K562 (cell line): Measurements from ENCODE around the gene TMEM181. TPM values are rescaled to one million over a fixed set of nuclear protein-coding genes. Genes with fewer than 3 reads are reported as not detected.

ENCODE experiments used
- ATAC-seq: fragments of 200-7000 bp; cut with Tn5 transposase; 3 replicates; pipeline ENCODE4 v1.9.1; 2020; ENCODE audit warnings: moderate library complexity
- BruUV-seq: library from RNA; stranded (reverse); fragments of 400-500 nt; replicated peaks from 2 replicates; lab custom pipeline; 2021; lab: Mats Ljungman, UMichigan
- CTCF ChIA-PET: fragments of 300-600 bp; formaldehyde crosslinking; extraction: SDS; loops from one replicate; lab custom pipeline; 2021; ENCODE audit warnings: low intra/inter-chr PET ratio; lab: Yijun Ruan, JAX
- POLR2A ChIA-PET: fragments of 300-600, 350-650 bp; sonication (Branson Sonifier 250); formaldehyde crosslinking; extraction: SDS; loops from one replicate; lab custom pipeline; 2021; ENCODE audit warnings: antibody characterized with exemption, inconsistent platforms; lab: Yijun Ruan, JAX
- DNase-seq, 4 experiments: peaks; one replicate each; pipeline versions ENCODE4 v3.0.0 to v3.0.0-alpha.2; 2011 to 2018; ENCODE audit warnings: low spot score in 3 of 4, mixed read lengths in 3 of 4; ENCODE audit errors: extremely low read depth in 1 of 4
- FAIRE-seq: peaks from 2 replicates; lab custom pipeline; 2011; peaks lifted over from hg19 to GRCh38; lab: Jason Lieb, UNC
- H2AFZ ChIP-seq: 2 replicates; pipeline ENCODE4 v1.6.0; 2011; ENCODE audit warnings: low read depth, low read length, control low read depth, inconsistent platforms
- H3K27ac ChIP-seq: fragments of 200-600 bp; 3 replicates; pipeline ENCODE4 v1.8.0; 2011; ENCODE audit warnings: low read depth, mild to moderate bottlenecking, control low read depth, inconsistent platforms, low read length, moderate library complexity, mixed read lengths; ENCODE audit errors: extremely low read depth
- H3K27me3 ChIP-seq, 2 experiments: fragments of 300-600 bp in 1 of 2; 2 replicates in 1 of 2; 3 replicates in 1 of 2; pipeline versions ENCODE4 v1.6.0 to v1.8.0; 2011; ENCODE audit warnings: inconsistent platforms in 2 of 2, low read length in 2 of 2, mild to moderate bottlenecking in 1 of 2, mixed read lengths in 1 of 2, moderate library complexity in 1 of 2; ENCODE audit not compliant: control insufficient read depth in 2 of 2, insufficient read depth in 2 of 2
- H3K36me3 ChIP-seq: fragments of 300-600 bp; 3 replicates; pipeline ENCODE4 v1.8.0; 2011; ENCODE audit warnings: mild to moderate bottlenecking, low read length, inconsistent platforms; ENCODE audit not compliant: control insufficient read depth, insufficient read depth
- H3K4me1 ChIP-seq, 2 experiments: fragments of 200-600 bp in 1 of 2; replicated peaks in 1 of 2; 2 replicates in 1 of 2; 3 replicates in 1 of 2; pipeline versions ENCODE4 v1.5.1 to v1.8.0; 2011; ENCODE audit warnings: inconsistent platforms in 2 of 2, low read length in 2 of 2, mild to moderate bottlenecking in 1 of 2, mixed read lengths in 1 of 2, moderate library complexity in 1 of 2; ENCODE audit not compliant: control insufficient read depth in 2 of 2, insufficient read depth in 2 of 2
- H3K4me2 ChIP-seq: 2 replicates; pipeline ENCODE4 v1.6.1; 2011; ENCODE audit warnings: low read length, control low read depth, inconsistent platforms, mixed read lengths; ENCODE audit not compliant: insufficient read depth
- H3K4me3 ChIP-seq: fragments of 200-600 bp; sonication (generic), shearing (Covaris generic); 2 replicates; pipeline ENCODE4 v1.5.1; 2016; ENCODE audit warnings: control low read depth, inconsistent platforms
- H3K79me2 ChIP-seq: fragments of 200-600 bp; 3 replicates; pipeline ENCODE4 v1.8.0; 2011; ENCODE audit warnings: low read length, inconsistent platforms; ENCODE audit not compliant: control insufficient read depth, insufficient read depth
- H3K9ac ChIP-seq, 2 experiments: 2 replicates each; pipeline versions ENCODE4 v1.6.0 to v1.6.1; 2011; ENCODE audit warnings: low read depth in 2 of 2, low read length in 2 of 2, control low read depth in 1 of 2, inconsistent platforms in 1 of 2, mild to moderate bottlenecking in 1 of 2, mixed read lengths in 1 of 2; ENCODE audit not compliant: insufficient read depth in 1 of 2
- H3K9me1 ChIP-seq: one replicate; pipeline ENCODE4 v1.6.0; 2011; ENCODE audit warnings: inconsistent platforms, mild to moderate bottlenecking, low read length, moderate library complexity; ENCODE audit not compliant: control insufficient read depth, insufficient read depth
- H3K9me3 ChIP-seq: replicated peaks from 2 replicates; pipeline ENCODE4 v1.5.1; 2011; ENCODE audit warnings: low read depth, low read length, inconsistent platforms; ENCODE audit not compliant: control insufficient read depth, insufficient read depth
- H4K20me1 ChIP-seq: replicated peaks from 2 replicates; pipeline ENCODE4 v1.6.1; 2011; ENCODE audit warnings: low read length, inconsistent platforms, mixed read lengths; ENCODE audit not compliant: control insufficient read depth, insufficient read depth
- DIDO1 ChIP-seq: fragments of 450-650 bp; IDR thresholded peaks from 2 replicates; pipeline ENCODE4 v1.6.1; 2016; ENCODE audit warnings: low read depth, missing biosample characterization, missing genetic modification characterization
- E2F8 ChIP-seq: fragments of 450-650 bp; IDR thresholded peaks from 2 replicates; pipeline ENCODE4 v1.7.1; 2018; ENCODE audit warnings: mild to moderate bottlenecking, low read depth; ENCODE audit not compliant: partially characterized antibody
- HMGXB4 ChIP-seq: sonication (generic); formaldehyde crosslinking; IDR thresholded peaks from 2 replicates; pipeline ENCODE4 v1.8.1; 2023; ENCODE audit warnings: mild to moderate bottlenecking, missing genetic modification reagents
- SETDB1 ChIP-seq: IDR thresholded peaks from one replicate; pipeline ENCODE4 v1.6.1; 2012; ENCODE audit warnings: low read length, control low read depth, inconsistent platforms
- USF2 ChIP-seq: sonication (generic); formaldehyde crosslinking; IDR thresholded peaks from 2 replicates; pipeline ENCODE4 v1.5.0; 2020; ENCODE audit warnings: missing genetic modification reagents
- ZFP91 ChIP-seq: sonication (generic); formaldehyde crosslinking; IDR thresholded peaks from 2 replicates; pipeline ENCODE4 v1.8.0; 2022; ENCODE audit warnings: mild to moderate bottlenecking, missing genetic modification reagents
- ZNF24 ChIP-seq: fragments of 450-650 bp; IDR thresholded peaks from 2 replicates; pipeline ENCODE4 v1.6.1; 2016
- WGBS: fragments of 100-300 bp; shearing (Covaris generic); methylation state at CpG from one replicate; pipeline ENCODE4 v1.1.6; 2016; ENCODE audit warnings: low coverage, mixed read lengths; ENCODE audit not compliant: insufficient coverage; ENCODE audit errors: missing lambda C conversion rate; 5-methylcytosine and 5-hydroxymethylcytosine counted together
- in situ Hi-C: fragments of 300-500 bp; cut with MboI; formaldehyde crosslinking; loops from 4 replicates; pipeline ENCODE4 v1.15.0; 2018; ENCODE audit warnings: inconsistent platforms, mixed read lengths
- intact Hi-C: fragments of 100-400 bp; cut with micrococcal nuclease; formaldehyde crosslinking; loops from 2 replicates; pipeline ENCODE4 v1.14.2; 2022
- polyA plus RNA-seq, 8 experiments: library from polyadenylated mRNA; depleted of rRNA in 4 of 8; stranded (reverse) in 5 of 8; unstranded in 3 of 8; fragments of >200 nt; fragmentation: Nextera tagmentation in 2 of 8; fragmentation: Illumina TruSeq in 1 of 8; extraction: Ambion mirVana in 2 of 8; extraction: Trizol in 1 of 8; gene quantifications; 2 replicates each; pipeline versions ENCODE4 v1.2.1 to v1.2.3, GENCODE V29; 2011 to 2014; ENCODE audit warnings: inconsistent platforms in 1 of 8, missing spikeins in 1 of 8
- total RNA-seq, 7 experiments: library from RNA; depleted of rRNA in 6 of 7; stranded (reverse); fragments of >200 nt in 6 of 7; fragmentation: Illumina TruSeq in 2 of 7; extraction: Trizol in 2 of 7; gene quantifications; 2 replicates each; pipeline versions ENCODE4 v1.2.1 to v1.2.3, GENCODE V29; 2011 to 2021; ENCODE audit warnings: low replicate concordance in 1 of 7
- TF ChIP-seq, protein P1 (sequence below): fragments of 250-450 bp; sonication (Bioruptor Pico); IDR thresholded peaks from 2 replicates; pipeline ENCODE4 v1.8.0; 2022; ENCODE audit warnings: moderate library complexity, mild to moderate bottlenecking, inconsistent platforms

Gene TMEM181
- total and polyA plus RNA-seq, 9 of the 15 experiments (the other 6 are each of a cell fraction or from before 2014, with no cell fraction given) = 5.6 to 27.2 (median 19.9) TPM

- TF ChIP-seq E2F8 (no peak), ZNF24 (no peak)
- TF ChIP-seq, all 486 proteins: peak for 0
Observed at GRCh38 chr6:158640519-158640918, 80.6 kb downstream of the TMEM181 start (continued).

DNA sequence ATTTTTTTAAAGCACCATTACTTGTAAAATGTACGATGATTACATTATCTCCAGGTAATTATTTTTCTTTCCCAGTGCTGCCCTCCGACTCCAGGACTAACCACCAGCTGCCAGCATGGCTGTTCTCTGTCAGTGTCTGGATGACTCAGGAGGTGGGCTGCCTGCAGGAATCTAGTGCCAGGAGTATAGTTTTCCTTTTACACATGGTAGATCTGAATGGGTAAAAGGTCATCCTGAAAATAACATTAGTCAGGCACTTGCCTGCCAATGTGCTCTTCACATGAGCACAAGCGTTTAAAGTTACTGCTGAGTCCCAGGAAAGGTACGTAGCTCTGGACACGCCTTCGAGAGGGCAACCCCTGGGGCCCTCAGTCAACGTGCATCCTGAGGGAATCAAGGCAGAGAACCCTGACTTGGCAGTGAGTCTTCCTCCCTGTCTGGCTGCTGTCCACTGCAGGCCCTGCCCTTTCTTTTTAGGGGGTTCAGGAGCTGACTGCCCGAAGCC, 82.3 kb downstream of the TMEM181 start:
- no peaks in the 10 kb centered on the region for H3K9me3 ChIP-seq
- peaks cover 44% of the 10 kb centered on the region for H3K79me2 ChIP-seq
- H3K9ac ChIP-seq = peak overlapping the region in 1 of 2 experiments; percentile 49; a peak in 1 of 4 replicates
- no peak overlapping the region for H2AFZ ChIP-seq
- BruUV-seq = no TSS peak
- ChIA-PET POLR2A (no interaction called here), CTCF (no interaction called here)
- H3K36me3 ChIP-seq = peaks cover 38% of the 10 kb centered on the region
- H3K9me1 ChIP-seq = no peaks in the 10 kb centered on the region
- in situ Hi-C loops (no loop called here), intact Hi-C loops (no loop called here)
- DNase-seq = no peak
- peaks cover 9% of the 10 kb centered on the region; the same call in 1 of the 2 replicates for H4K20me1 ChIP-seq
- 91% methylated on average over 8 of the region's 8 CpGs for WGBS
- no peak overlapping the region for H3K4me3 ChIP-seq
- H3K4me2 ChIP-seq = no peak overlapping the region
- no peak for ATAC-seq
- peaks cover 6 to 8% of the 10 kb centered on the region in 2 experiments; a peak in 3 of 5 replicates for H3K27me3 ChIP-seq
- FAIRE-seq = no peak
- no peak overlapping the region for H3K27ac ChIP-seq
- H3K4me1 ChIP-seq = peaks cover 18 to 20% of the 10 kb centered on the region in 2 experiments; a peak in 4 of 5 replicates
- TF ChIP-seq DIDO1 (tag) = no peak
- no peak for TF ChIP-seq SETDB1
- no peak for TF ChIP-seq ZFP91
- TF ChIP-seq, protein P1, sequence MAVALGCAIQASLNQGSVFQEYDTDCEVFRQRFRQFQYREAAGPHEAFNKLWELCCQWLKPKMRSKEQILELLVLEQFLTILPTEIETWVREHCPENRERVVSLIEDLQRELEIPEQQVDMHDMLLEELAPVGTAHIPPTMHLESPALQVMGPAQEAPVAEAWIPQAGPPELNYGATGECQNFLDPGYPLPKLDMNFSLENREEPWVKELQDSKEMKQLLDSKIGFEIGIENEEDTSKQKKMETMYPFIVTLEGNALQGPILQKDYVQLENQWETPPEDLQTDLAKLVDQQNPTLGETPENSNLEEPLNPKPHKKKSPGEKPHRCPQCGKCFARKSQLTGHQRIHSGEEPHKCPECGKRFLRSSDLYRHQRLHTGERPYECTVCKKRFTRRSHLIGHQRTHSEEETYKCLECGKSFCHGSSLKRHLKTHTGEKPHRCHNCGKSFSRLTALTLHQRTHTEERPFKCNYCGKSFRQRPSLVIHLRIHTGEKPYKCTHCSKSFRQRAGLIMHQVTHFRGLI (CRISPR knock-in tag) = no peak
- TF ChIP-seq HMGXB4 (CRISPR knock-in tag) = no peak
- no peak for TF ChIP-seq USF2
